Measurements from ENCODE around the gene DEPDC5.
A peak's percentile ranks its signal among the peaks of the same experiment; 100 is the strongest.
"Not testable (repeated sequence)": the region's sequence is repeated elsewhere in the genome, so short reads cannot be mapped to it uniquely, and the experiment has no call there.

Gene DEPDC5

DNA sequence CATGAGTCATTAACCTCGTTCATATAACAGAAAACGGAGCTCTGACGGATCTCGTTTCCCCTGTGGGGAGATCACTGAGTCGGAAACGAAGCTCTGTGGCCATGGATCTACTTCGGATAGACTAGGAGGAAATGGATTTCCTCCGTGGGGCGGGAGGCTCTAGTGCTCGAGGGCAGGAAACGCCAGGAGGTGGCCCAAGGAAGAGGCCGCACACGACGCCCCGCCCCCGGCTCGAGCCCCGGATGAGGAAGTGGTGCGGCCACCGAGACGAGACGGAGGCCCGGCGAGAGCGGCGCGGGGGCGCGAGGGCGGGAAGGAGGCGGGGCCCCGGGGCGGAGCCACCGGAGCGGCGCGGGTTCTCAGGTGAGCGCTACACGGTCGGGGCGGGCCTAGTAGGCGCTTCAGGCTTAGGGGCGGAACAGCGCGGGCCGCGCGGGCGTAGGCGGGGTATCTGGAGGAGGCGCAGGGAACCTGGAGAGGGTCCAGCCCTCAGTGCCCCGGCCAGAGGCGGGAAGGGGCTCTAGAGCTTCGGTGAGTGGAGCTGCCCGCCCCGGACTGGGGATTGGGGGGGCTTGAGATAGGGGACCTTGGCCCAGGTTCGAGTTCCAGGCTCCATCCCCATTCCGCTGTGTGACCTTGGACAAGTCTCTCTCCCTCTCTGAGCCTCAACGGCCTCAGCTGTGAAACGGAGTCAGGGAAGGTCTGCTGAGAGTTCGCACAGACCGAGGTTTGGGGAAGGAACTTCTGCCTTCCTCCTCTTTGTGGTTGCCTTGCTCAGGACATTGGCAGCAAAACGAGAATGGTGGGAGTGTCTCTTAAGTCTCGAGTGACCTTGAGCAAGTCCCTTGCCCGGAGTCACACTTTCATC, at the start of gene DEPDC5:
DEPDC5 (plus strand) TSS at position 386 of the 868 bp plus-strand sequence. CDS start 903 bp downstream, outside the sequence.
- Histone ChIP-seq H3K4me1 (ENCODE audit: control insufficient read depth in 1 of 2, insufficient read depth in 2 of 2, low read length in 2 of 2) (peaks cover 26 to 29% of the 10 kb centered on the region in 2 donors), H3K36me3 (ENCODE audit: control insufficient read depth in 1 of 2, insufficient read depth in 2 of 2, low read length in 2 of 2) (peaks cover 0 to 10% of the 10 kb centered on the region in 2 donors), H3K4me3 (ENCODE audit: low read depth in 1 of 2, low read length in 2 of 2) (peak within 1 kb of the TSS; percentile 82 to 92), H3K9me3 (ENCODE audit: control insufficient read depth in 1 of 2, low read length in 2 of 2) (no peaks in the 10 kb centered on the region), H3K27ac (ENCODE audit: low read length) (peak within 1 kb of the TSS; percentile 93), H3K27me3 (ENCODE audit: low read depth, low read length) (no peaks in the 10 kb centered on the region)

DNA sequence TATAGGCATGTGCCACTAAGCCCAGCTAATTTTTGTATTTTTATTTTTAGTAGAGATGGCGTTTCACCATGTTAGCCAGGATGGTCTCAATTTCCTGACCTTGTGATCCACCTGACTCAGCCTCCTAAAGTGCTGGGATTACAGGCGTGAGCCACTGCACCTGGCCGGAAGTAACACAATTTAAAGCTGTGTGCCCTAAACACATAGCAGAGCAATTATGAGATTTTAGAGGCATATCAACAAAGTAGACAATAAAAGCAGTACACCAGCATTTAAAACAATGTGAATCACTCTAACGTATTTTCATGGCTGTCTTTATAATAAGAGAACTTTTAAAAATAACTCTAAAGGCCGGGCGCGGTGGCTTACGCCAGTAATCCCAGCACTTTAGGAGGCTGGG, 46.3 kb upstream of the DEPDC5 start:
- no peak overlapping the region for H3K27ac ChIP-seq (ENCODE audit: low read length)
- H3K4me1 ChIP-seq (ENCODE audit: control insufficient read depth in 1 of 2, insufficient read depth in 2 of 2, low read length in 2 of 2) = no peaks in the 10 kb centered on the region
- H3K36me3 ChIP-seq (ENCODE audit: control insufficient read depth in 1 of 2, insufficient read depth in 2 of 2, low read length in 2 of 2) = peaks cover 24 to 39% of the 10 kb centered on the region in 2 donors
- H3K9me3 ChIP-seq (ENCODE audit: control insufficient read depth in 1 of 2, low read length in 2 of 2) = no peaks in the 10 kb centered on the region
- no peaks in the 10 kb centered on the region for H3K27me3 ChIP-seq (ENCODE audit: low read depth, low read length)
- no peak overlapping the region for H3K4me3 ChIP-seq (ENCODE audit: low read depth in 1 of 2, low read length in 2 of 2)

DNA sequence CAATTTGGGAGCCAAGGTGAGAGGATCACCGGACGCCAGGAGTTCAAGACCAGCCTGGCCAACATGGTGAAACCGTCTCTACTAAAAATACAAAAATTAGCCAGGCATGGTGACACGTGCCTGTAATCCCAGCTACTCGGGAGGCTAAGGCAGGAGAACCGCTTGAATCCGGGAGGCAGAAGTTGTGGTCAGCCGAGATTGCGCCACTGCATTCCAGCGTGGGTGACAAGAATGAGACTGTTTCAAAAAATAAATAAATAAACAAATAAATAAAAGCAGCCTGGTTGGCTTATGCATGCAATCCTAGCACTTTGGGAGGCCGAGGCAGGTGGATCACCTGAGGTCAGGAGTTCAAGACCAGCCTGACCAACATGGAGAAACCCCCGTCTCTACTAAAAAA, 42.6 kb upstream of the DEPDC5 start:
- not testable (repeated sequence) for H3K27ac ChIP-seq (ENCODE audit: low read length); H3K4me1 ChIP-seq (ENCODE audit: control insufficient read depth in 1 of 2, insufficient read depth in 2 of 2, low read length in 2 of 2); H3K9me3 ChIP-seq (ENCODE audit: control insufficient read depth in 1 of 2, low read length in 2 of 2); H3K4me3 ChIP-seq (ENCODE audit: low read depth in 1 of 2, low read length in 2 of 2); H3K27me3 ChIP-seq (ENCODE audit: low read depth, low read length)
- H3K36me3 ChIP-seq (ENCODE audit: control insufficient read depth in 1 of 2, insufficient read depth in 2 of 2, low read length in 2 of 2) = peaks cover 39 to 51% of the 10 kb centered on the region in 2 donors

DNA sequence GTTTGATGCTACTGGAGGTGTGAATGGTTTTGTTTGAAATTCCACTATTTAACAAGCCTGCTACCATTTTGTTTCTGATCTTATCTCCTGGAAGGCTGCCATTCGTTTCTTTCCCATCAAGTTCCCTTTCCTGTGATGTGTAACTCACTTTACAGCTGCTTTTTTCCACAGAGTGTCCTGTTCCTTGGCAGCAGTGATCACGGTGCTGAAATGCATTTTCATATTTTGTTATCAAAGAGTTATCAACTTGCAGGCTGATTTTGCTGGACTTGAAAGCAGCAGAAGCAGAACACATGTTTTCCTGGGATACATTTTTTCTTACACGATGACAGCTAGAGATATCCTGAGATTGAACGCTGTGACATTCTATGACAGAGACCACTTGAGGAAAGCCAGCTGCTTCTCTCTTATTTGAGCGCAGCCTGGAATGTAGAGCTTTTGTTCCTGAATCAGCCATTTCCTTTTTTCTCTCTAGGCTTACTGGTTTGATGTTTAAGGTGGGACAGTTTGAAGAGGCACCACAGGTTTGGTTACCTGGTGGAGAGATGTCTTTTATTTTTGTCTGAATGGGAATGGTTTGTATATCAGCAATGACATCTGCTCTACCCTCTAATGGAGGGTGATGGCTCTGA, 38.6 kb upstream of the DEPDC5 start:
- peaks cover 51 to 66% of the 10 kb centered on the region in 2 donors for H3K36me3 ChIP-seq (ENCODE audit: control insufficient read depth in 1 of 2, insufficient read depth in 2 of 2, low read length in 2 of 2)

DNA sequence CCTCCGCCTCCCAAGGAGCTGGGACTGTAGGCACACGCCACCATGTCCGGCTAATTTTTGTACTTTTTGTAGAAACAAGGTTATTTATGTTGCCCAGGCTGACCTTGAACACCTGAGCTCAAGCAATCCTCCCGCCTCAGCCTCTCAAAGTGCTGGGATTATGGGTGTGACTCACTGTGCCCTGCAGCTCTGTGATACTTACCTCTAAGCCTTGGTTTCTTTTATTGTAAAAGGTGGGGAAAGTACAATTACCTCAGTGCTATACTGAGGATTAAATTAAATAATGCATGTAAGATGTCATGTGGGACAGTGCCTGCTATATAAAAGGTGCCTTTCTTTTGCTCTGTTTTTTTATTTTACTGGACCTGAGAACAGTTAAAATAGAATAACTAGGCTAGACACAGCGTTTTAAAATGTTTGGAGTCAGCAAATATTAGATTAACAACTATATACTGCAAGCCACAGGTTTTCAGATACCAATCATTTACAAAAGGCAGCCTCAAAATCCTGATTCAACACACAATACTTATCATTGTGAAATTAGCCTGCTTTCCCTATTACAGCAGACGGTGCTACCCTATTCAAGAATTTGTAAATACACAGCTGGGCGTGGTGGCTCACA, 33.9 kb upstream of the DEPDC5 start:
- Histone ChIP-seq H3K9me3 (ENCODE audit: control insufficient read depth in 1 of 2, low read length in 2 of 2) (no peaks in the 10 kb centered on the region), H3K4me3 (ENCODE audit: low read depth in 1 of 2, low read length in 2 of 2) (no peak overlapping the region), H3K36me3 (ENCODE audit: control insufficient read depth in 1 of 2, insufficient read depth in 2 of 2, low read length in 2 of 2) (peaks cover 38 to 61% of the 10 kb centered on the region in 2 donors), H3K27ac (ENCODE audit: low read length) (no peak overlapping the region), H3K4me1 (ENCODE audit: control insufficient read depth in 1 of 2, insufficient read depth in 2 of 2, low read length in 2 of 2) (no peaks in the 10 kb centered on the region), H3K27me3 (ENCODE audit: low read depth, low read length) (no peaks in the 10 kb centered on the region)

More for the DNA sequence above, 38.6 kb upstream of the DEPDC5 start:
- no peaks in the 10 kb centered on the region for H3K4me1 ChIP-seq (ENCODE audit: control insufficient read depth in 1 of 2, insufficient read depth in 2 of 2, low read length in 2 of 2)
- no peaks in the 10 kb centered on the region for H3K27me3 ChIP-seq (ENCODE audit: low read depth, low read length)
- no peaks in the 10 kb centered on the region for H3K9me3 ChIP-seq (ENCODE audit: control insufficient read depth in 1 of 2, low read length in 2 of 2)
- H3K4me3 ChIP-seq (ENCODE audit: low read depth in 1 of 2, low read length in 2 of 2) = no peak overlapping the region
- H3K27ac ChIP-seq (ENCODE audit: low read length) = no peak overlapping the region

DNA sequence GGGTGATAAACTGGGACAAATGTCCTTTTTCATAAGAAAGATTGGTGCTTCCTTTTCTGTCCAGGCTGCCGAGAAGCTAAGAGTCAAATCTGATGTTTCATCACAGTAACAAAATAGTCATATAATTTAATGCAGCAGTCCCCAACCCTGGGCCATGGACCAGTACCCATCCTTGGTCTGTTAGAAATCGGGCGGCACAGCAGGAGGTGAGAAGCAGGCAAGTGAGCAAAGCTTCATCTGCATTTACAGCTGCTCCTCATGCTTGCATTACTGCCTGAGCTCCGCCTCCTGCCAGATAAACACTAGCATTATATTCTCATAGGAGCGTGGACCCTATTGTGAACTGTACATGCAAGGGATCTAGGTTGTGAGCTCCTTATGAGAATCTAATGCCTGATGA, 30.1 kb upstream of the DEPDC5 start:
- Histone ChIP-seq H3K36me3 (ENCODE audit: control insufficient read depth in 1 of 2, insufficient read depth in 2 of 2, low read length in 2 of 2) (peaks cover 17 to 41% of the 10 kb centered on the region in 2 donors), H3K9me3 (ENCODE audit: control insufficient read depth in 1 of 2, low read length in 2 of 2) (no peaks in the 10 kb centered on the region), H3K27ac (ENCODE audit: low read length) (no peak overlapping the region)

DNA sequence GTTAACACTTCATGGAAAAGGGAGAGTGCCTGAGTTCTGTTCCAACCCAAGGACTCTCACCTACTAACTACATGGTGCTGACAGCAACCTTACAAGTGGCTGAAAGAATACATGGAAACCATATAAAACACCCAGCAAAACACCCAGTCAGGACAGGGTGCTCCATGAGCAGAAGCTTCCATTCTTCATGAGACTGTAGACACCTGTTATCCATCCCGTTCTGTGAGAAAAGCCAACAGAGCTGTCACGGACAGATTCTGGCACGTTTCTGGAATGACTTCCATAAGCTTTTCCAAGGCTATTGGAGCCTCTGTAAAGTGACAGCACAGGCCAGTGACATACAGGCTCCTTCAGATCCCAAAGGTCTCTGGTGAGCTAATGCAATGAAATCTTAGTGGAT, 27.1 kb upstream of the DEPDC5 start:
- Histone ChIP-seq H3K27ac (ENCODE audit: low read length) (no peak overlapping the region), H3K27me3 (ENCODE audit: low read depth, low read length) (no peaks in the 10 kb centered on the region), H3K9me3 (ENCODE audit: control insufficient read depth in 1 of 2, low read length in 2 of 2) (no peaks in the 10 kb centered on the region), H3K4me3 (ENCODE audit: low read depth in 1 of 2, low read length in 2 of 2) (no peak overlapping the region), H3K4me1 (ENCODE audit: control insufficient read depth in 1 of 2, insufficient read depth in 2 of 2, low read length in 2 of 2) (no peaks in the 10 kb centered on the region), H3K36me3 (ENCODE audit: control insufficient read depth in 1 of 2, insufficient read depth in 2 of 2, low read length in 2 of 2) (peaks cover 17 to 34% of the 10 kb centered on the region in 2 donors)

More for the DNA sequence above, 30.1 kb upstream of the DEPDC5 start:
- no peak overlapping the region for H3K4me3 ChIP-seq (ENCODE audit: low read depth in 1 of 2, low read length in 2 of 2)
- no peaks in the 10 kb centered on the region for H3K4me1 ChIP-seq (ENCODE audit: control insufficient read depth in 1 of 2, insufficient read depth in 2 of 2, low read length in 2 of 2)
- H3K27me3 ChIP-seq (ENCODE audit: low read depth, low read length) = no peaks in the 10 kb centered on the region

DNA sequence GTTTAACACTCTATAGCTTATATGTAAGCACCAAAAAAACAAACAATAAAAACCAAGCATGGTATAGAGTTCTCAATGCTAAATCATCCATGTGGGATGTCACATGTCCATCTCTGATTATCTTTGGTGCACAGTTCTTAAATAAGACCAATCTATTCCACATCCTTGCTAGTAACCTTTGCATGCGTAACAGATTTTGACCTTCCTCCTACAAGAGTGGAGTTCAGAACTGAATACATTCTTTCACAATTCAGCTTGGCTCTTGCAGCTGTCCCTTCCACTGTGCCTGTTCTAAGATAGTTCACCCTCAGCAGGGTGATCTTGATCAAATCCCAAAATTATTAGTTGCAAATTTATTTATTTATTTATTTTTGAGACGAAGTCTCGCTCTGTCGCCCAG, 25.0 kb upstream of the DEPDC5 start:
- H3K4me1 ChIP-seq (ENCODE audit: control insufficient read depth in 1 of 2, insufficient read depth in 2 of 2, low read length in 2 of 2) = no peaks in the 10 kb centered on the region
- no peaks in the 10 kb centered on the region for H3K9me3 ChIP-seq (ENCODE audit: control insufficient read depth in 1 of 2, low read length in 2 of 2)
- H3K4me3 ChIP-seq (ENCODE audit: low read depth in 1 of 2, low read length in 2 of 2) = no peak overlapping the region
- H3K36me3 ChIP-seq (ENCODE audit: control insufficient read depth in 1 of 2, insufficient read depth in 2 of 2, low read length in 2 of 2) = peaks cover 8 to 15% of the 10 kb centered on the region in 2 donors
- no peaks in the 10 kb centered on the region for H3K27me3 ChIP-seq (ENCODE audit: low read depth, low read length)
- H3K27ac ChIP-seq (ENCODE audit: low read length) = no peak overlapping the region

DNA sequence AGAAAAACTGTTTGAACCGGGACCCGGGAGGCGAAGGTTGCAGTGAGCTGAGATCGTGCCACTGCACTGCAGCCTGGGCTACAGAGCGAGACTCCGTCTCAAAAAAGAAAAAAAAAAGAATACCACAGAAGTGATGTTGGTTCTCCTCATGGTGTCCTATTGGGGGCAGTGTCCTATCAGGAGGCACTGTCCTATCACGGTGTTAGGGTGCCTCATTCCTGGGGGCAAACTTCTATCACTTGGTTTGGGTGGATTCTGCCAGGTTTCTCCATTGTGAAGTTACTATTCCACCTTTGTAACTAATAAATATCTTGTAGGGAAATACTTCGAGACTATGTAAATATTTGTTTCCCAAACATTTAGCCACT, 23.5 kb upstream of the DEPDC5 start:
- no peak overlapping the region for H3K4me3 ChIP-seq (ENCODE audit: low read depth in 1 of 2, low read length in 2 of 2)
- H3K4me1 ChIP-seq (ENCODE audit: control insufficient read depth in 1 of 2, insufficient read depth in 2 of 2, low read length in 2 of 2) = no peaks in the 10 kb centered on the region
- H3K9me3 ChIP-seq (ENCODE audit: control insufficient read depth in 1 of 2, low read length in 2 of 2) = no peaks in the 10 kb centered on the region
- H3K27me3 ChIP-seq (ENCODE audit: low read depth, low read length) = no peaks in the 10 kb centered on the region
- H3K27ac ChIP-seq (ENCODE audit: low read length) = no peak overlapping the region
- H3K36me3 ChIP-seq (ENCODE audit: control insufficient read depth in 1 of 2, insufficient read depth in 2 of 2, low read length in 2 of 2) = peaks cover 0 to 4% of the 10 kb centered on the region in 2 donors

DNA sequence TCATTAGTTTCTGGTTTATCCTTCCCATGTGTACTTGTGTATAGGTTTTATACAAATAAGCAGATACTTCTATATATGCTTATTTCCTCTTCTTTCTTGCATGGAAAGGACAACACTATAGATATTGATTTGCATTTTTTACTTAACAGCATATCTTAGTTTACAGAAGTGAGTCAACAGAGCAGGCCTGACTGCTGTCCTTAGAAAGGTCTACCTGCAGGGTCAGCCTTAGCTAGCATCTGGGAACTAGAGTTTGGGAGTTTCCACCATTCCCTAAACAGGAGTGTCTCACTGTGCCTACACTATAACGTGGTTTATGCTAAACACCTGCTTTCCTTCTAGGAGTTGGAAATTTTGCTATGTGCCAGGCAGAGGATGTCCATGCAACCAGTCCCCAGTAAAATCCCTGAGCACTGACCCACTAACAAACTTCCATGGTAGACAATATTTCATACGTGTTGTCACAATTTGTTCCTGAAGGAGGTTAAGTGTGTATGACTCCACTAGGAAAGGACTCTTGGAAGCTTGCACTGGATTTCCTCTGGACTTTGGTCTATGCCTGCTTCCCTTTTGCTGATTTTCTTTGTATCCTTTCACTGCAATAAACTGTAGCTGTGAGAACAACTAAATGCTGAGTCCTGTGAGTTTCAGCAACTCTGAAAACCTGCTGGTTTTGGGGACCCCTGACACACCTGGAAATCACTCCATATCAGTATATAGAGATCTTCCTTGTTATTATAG, 21.6 kb upstream of the DEPDC5 start:
- no peaks in the 10 kb centered on the region for H3K27me3 ChIP-seq (ENCODE audit: low read depth, low read length)
- H3K9me3 ChIP-seq (ENCODE audit: control insufficient read depth in 1 of 2, low read length in 2 of 2) = no peaks in the 10 kb centered on the region
- no peaks in the 10 kb centered on the region for H3K4me1 ChIP-seq (ENCODE audit: control insufficient read depth in 1 of 2, insufficient read depth in 2 of 2, low read length in 2 of 2)
- H3K36me3 ChIP-seq (ENCODE audit: control insufficient read depth in 1 of 2, insufficient read depth in 2 of 2, low read length in 2 of 2) = peaks cover 0 to 4% of the 10 kb centered on the region in 2 donors
- no peak overlapping the region for H3K27ac ChIP-seq (ENCODE audit: low read length)
- H3K4me3 ChIP-seq (ENCODE audit: low read depth in 1 of 2, low read length in 2 of 2) = no peak overlapping the region

DNA sequence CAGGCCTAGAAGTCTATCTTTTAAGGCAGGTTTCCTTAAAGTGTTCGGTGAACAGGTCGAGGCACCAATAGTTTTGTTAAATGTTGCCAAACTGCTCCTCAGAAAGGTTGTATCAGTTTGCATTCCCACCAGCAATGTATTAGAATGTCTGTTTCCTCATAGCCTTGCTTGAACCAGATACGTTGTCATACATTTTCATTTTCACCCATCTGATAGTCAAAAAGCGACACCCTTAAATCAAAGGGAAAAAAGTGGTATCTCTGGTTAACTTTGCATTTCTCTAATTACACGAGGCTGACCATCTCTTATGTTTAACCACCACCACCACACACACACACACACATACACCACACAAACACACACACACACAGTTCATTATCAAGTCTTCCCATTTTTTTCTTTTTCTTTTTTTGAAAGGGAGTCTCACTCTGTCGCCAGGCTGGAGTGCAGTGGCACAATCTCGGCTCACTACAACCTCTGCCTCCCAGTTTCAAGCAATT, 20.2 kb upstream of the DEPDC5 start:
- Histone ChIP-seq H3K27ac (ENCODE audit: low read length) (no peak overlapping the region), H3K4me1 (ENCODE audit: control insufficient read depth in 1 of 2, insufficient read depth in 2 of 2, low read length in 2 of 2) (no peaks in the 10 kb centered on the region), H3K36me3 (ENCODE audit: control insufficient read depth in 1 of 2, insufficient read depth in 2 of 2, low read length in 2 of 2) (peaks cover 0 to 12% of the 10 kb centered on the region in 2 donors), H3K27me3 (ENCODE audit: low read depth, low read length) (no peaks in the 10 kb centered on the region), H3K9me3 (ENCODE audit: control insufficient read depth in 1 of 2, low read length in 2 of 2) (no peaks in the 10 kb centered on the region), H3K4me3 (ENCODE audit: low read depth in 1 of 2, low read length in 2 of 2) (no peak overlapping the region)
